IMR-90 (cell line): ENCODE data around the gene KCNMA1. TPM values are rescaled to one million over a fixed set of nuclear protein-coding genes. Genes with fewer than 3 reads are reported as not detected.

Source experiments
- ATAC-seq: fragments of 200-7000 bp; cut with Tn5 transposase; 2 replicates; pipeline ENCODE4 v1.9.1; 2020; ENCODE audit warnings: low read depth, mild to moderate bottlenecking, moderate library complexity
- BruUV-seq: library from RNA; stranded (reverse); fragments of 400-500 nt; replicated peaks from 2 replicates; lab custom pipeline; 2021; lab: Mats Ljungman, UMichigan
- CTCF ChIA-PET: fragments of 300-600 bp; formaldehyde crosslinking; extraction: SDS; loops from one replicate; lab custom pipeline; 2021; ENCODE audit warnings: antibody characterized with exemption; lab: Yijun Ruan, JAX
- POLR2A ChIA-PET: fragments of 300-600 bp; sonication (Branson Sonifier 250); formaldehyde crosslinking; loops from one replicate; lab custom pipeline; 2022; ENCODE audit warnings: antibody characterized with exemption; ENCODE audit not compliant: unreplicated experiment; lab: Charles Lee
- DNase-seq: peaks from one replicate; pipeline ENCODE4 v3.0.0; 2013
- H2AFZ ChIP-seq: replicated peaks from 2 replicates; pipeline ENCODE3; 2013; ENCODE audit warnings: low read length, mild to moderate bottlenecking; ENCODE audit not compliant: poor library complexity
- H2AK5ac ChIP-seq: 2 replicates; pipeline ENCODE4 v1.6.1; 2013; ENCODE audit warnings: low read depth, low read length, inconsistent platforms
- H2AK9ac ChIP-seq: replicated peaks from 2 replicates; pipeline ENCODE3; 2013; ENCODE audit warnings: mild to moderate bottlenecking, low read depth, low read length, moderate library complexity; ENCODE audit not compliant: poor library complexity
- H2BK120ac ChIP-seq: 2 replicates; pipeline ENCODE4 v1.6.1; 2013; ENCODE audit warnings: low read depth, low read length, inconsistent platforms
- H2BK15ac ChIP-seq: 3 replicates; pipeline ENCODE4 v1.6.1; 2013; ENCODE audit warnings: low read depth, low read length, inconsistent platforms
- H2BK20ac ChIP-seq: 2 replicates; pipeline ENCODE4 v1.6.1; 2013; ENCODE audit warnings: low read depth, mild to moderate bottlenecking, inconsistent platforms, low read length, moderate library complexity
- H2BK5ac ChIP-seq: 2 replicates; pipeline ENCODE4 v1.6.1; 2013; ENCODE audit warnings: mild to moderate bottlenecking, low read depth, low read length, inconsistent platforms; ENCODE audit not compliant: poor library complexity, severe bottlenecking
- H3K14ac ChIP-seq: replicated peaks from 2 replicates; pipeline ENCODE4 v1.6.1; 2013; ENCODE audit warnings: low read depth, low read length, inconsistent platforms
- H3K18ac ChIP-seq: 2 replicates; pipeline ENCODE4 v1.6.1; 2013; ENCODE audit warnings: low read depth, low read length, control low read depth
- H3K23ac ChIP-seq: 2 replicates; pipeline ENCODE4 v1.6.1; 2013; ENCODE audit warnings: low read depth, low read length, inconsistent platforms
- H3K27ac ChIP-seq: 2 replicates; pipeline ENCODE4 v1.5.1; 2013; ENCODE audit warnings: mild to moderate bottlenecking, control low read depth, low read length; ENCODE audit not compliant: insufficient read depth
- H3K27me3 ChIP-seq: 2 replicates; pipeline ENCODE4 v1.6.1; 2013; ENCODE audit warnings: low read length; ENCODE audit not compliant: control insufficient read depth, insufficient read depth
- H3K36me3 ChIP-seq: 2 replicates; pipeline ENCODE4 v1.6.1; 2013; ENCODE audit warnings: low read length, mixed read lengths; ENCODE audit not compliant: control insufficient read depth, insufficient read depth
- H3K4ac ChIP-seq: 2 replicates; pipeline ENCODE4 v1.6.1; 2013; ENCODE audit warnings: low read depth, low read length, inconsistent platforms
- H3K4me1 ChIP-seq: 2 replicates; pipeline ENCODE4 v1.6.1; 2013; ENCODE audit warnings: low read length, mixed read lengths; ENCODE audit not compliant: control insufficient read depth, insufficient read depth
- H3K4me2 ChIP-seq: 2 replicates; pipeline ENCODE4 v1.6.1; 2013; ENCODE audit warnings: low read depth, mild to moderate bottlenecking, control low read depth, low read length, moderate library complexity
- H3K4me3 ChIP-seq: 2 replicates; pipeline ENCODE4 v1.5.1; 2013; ENCODE audit warnings: low read depth, mild to moderate bottlenecking, control low read depth, low read length, moderate library complexity; ENCODE audit not compliant: insufficient read depth
- H3K56ac ChIP-seq: 2 replicates; pipeline ENCODE4 v1.6.1; 2013; ENCODE audit warnings: low read length, inconsistent platforms; ENCODE audit not compliant: insufficient read depth; ENCODE audit errors: extremely low read depth
- H3K79me1 ChIP-seq, 2 experiments: 2 replicates each; pipeline ENCODE4 v1.6.1; 2013; ENCODE audit warnings: low read length in 2 of 2, inconsistent platforms in 1 of 2, low read depth in 1 of 2
- H3K9ac ChIP-seq: 2 replicates; pipeline ENCODE4 v1.6.1; 2013; ENCODE audit warnings: low read depth, low read length, control low read depth
- H3K9me1 ChIP-seq: 2 replicates; pipeline ENCODE4 v1.6.1; 2013; ENCODE audit warnings: low read length, inconsistent platforms; ENCODE audit not compliant: insufficient read depth
- H3K9me3 ChIP-seq: 2 replicates; pipeline ENCODE4 v1.6.1; 2013; ENCODE audit warnings: low read length; ENCODE audit not compliant: control insufficient read depth, insufficient read depth
- H4K20me1 ChIP-seq: 2 replicates; pipeline ENCODE4 v1.6.1; 2013; ENCODE audit warnings: low read length, inconsistent platforms; ENCODE audit not compliant: insufficient read depth
- H4K5ac ChIP-seq: 2 replicates; pipeline ENCODE4 v1.6.1; 2013; ENCODE audit warnings: mild to moderate bottlenecking, low read depth, low read length, control low read depth
- H4K8ac ChIP-seq, 2 experiments: 2 replicates each; pipeline ENCODE4 v1.6.1; 2013; ENCODE audit warnings: low read depth in 2 of 2, low read length in 2 of 2, control low read depth in 1 of 2, inconsistent platforms in 1 of 2
- H4K91ac ChIP-seq: 2 replicates; pipeline ENCODE4 v1.6.1; 2013; ENCODE audit warnings: low read depth, low read length, inconsistent platforms; ENCODE audit not compliant: insufficient read depth
- CEBPB ChIP-seq: IDR thresholded peaks from 2 replicates; pipeline ENCODE4 v1.6.1; 2012; ENCODE audit warnings: low read depth, low read length, improper control_type of control experiment
- FOS ChIP-seq: fragments of 150-350 bp; IDR thresholded peaks from 2 replicates; pipeline ENCODE4 v1.6.1; 2016; ENCODE audit warnings: low read depth, low read length
- RAD21 ChIP-seq: IDR thresholded peaks from 2 replicates; pipeline ENCODE4 v1.6.1; 2012; ENCODE audit warnings: low read length, improper control_type of control experiment
- WGBS, 2 experiments: methylation state at CpG; one replicate each; pipeline versions ENCODE4 v1.1.5 to v1.1.7; 2013; ENCODE audit warnings: missing lambda C conversion rate in 2 of 2; ENCODE audit not compliant: insufficient read length in 1 of 2; ENCODE audit errors: extremely low coverage in 2 of 2; 5-methylcytosine and 5-hydroxymethylcytosine counted together
- dilution Hi-C: fragments of 300-500 bp; cut with HindIII; formaldehyde crosslinking; loops from one replicate; pipeline ENCODE4 v1.14.3; 2018; ENCODE audit warnings: low sequenced_read_pairs; ENCODE audit not compliant: unreplicated experiment
- in situ Hi-C: fragments of 300-500 bp; cut with MboI; formaldehyde crosslinking; loops from 3 replicates; pipeline ENCODE4 v1.14.3; 2019; ENCODE audit warnings: low sequenced_read_pairs, inconsistent platforms, mixed read lengths
- intact Hi-C: fragments of 100-400 bp; cut with micrococcal nuclease; formaldehyde crosslinking; loops from 2 replicates; pipeline ENCODE4 v1.10.0; 2022
- polyA plus RNA-seq, 3 experiments: library from polyadenylated mRNA; depleted of rRNA; stranded (reverse); fragments of >200 nt; gene quantifications; 2 replicates each; pipeline ENCODE4 v1.2.3, GENCODE V29; 2012; ENCODE audit warnings: low replicate concordance in 1 of 3
- total RNA-seq: library from RNA; depleted of rRNA; stranded (reverse); fragments of >200 nt; gene quantifications from 2 replicates; pipeline ENCODE4 v1.2.3, GENCODE V29; 2012

The KCNMA1 gene
- total and polyA plus RNA-seq, 2 of the 4 experiments (the other 2 are of a cell fraction): 25.6 to 29.6 TPM

DNA sequence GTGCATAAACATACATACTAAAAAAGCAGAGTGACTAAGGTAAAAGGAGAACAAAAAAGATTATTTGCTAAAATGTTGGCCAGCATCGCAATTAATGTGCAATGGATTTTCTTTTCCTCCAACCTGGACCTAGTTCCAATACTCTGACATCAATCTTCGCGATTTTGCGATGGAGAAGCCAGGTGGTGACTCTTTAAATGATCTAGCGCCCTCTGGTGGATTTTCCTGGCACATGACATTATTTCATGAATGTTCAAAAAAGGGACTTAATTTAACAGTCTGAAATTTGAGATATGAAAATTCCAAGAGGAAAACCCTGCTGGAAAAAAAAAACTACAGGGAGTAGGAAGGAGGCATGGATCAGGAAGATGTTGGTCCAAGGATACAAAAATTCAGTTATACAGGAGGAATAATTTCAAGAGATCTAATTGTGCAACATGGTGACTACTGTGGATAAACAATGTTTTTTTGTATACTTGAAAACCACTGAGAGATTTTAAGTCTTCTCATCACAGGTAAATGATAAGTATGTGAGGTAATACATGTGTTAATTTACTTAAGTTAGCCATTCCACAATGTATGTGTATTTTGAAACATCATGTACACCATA lies 4.3 kb upstream of the KCNMA1 start (continued):
- no peak for TF ChIP-seq FOS

DNA sequence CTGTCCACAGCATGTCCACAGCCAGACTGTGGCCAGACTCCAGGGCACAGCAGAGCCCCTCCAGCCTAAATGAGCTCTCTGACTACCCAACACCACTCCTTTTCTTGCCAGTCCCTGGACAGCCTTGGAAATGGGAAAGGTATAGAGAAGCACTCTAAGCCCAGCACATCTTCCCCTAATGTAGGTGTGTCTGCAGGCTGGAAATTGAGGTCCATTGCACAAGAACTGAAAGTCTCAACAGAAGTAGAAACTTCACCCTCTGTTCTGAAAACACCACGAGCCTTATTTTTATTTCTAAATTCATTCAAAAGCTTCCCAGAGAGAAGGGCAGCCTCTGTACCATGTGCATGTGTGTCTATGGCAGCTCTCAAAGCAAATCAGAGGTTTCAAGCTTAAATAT lies 3.7 kb upstream of the KCNMA1 start:
- Histone ChIP-seq H2BK5ac (no peak overlapping the region), H3K4ac (peak overlapping the region; percentile 42; the same call in 1 of the 2 replicates), H3K23ac (no peak overlapping the region), H2AFZ (no peak overlapping the region), H4K8ac (no peak overlapping the region), H2BK15ac (no peak overlapping the region), H2BK20ac (no peak overlapping the region), H3K56ac (no peak overlapping the region), H3K14ac (no peak overlapping the region), H2AK9ac (no peak overlapping the region), H2AK5ac (peak overlapping the region; percentile 30; the same call in 1 of the 2 replicates), H3K36me3 (no peaks in the 10 kb centered on the region), H2BK120ac (peak overlapping the region; percentile 16; the same call in 1 of the 2 replicates), H3K9me3 (peaks cover 2% of the 10 kb centered on the region; the same call in 1 of the 2 replicates), H3K27me3 (peaks cover 18% of the 10 kb centered on the region), H4K20me1 (no peaks in the 10 kb centered on the region), H4K91ac (no peak overlapping the region), H3K4me1 (peaks cover 1% of the 10 kb centered on the region; the same call in 1 of the 2 replicates), H3K9ac (no peak overlapping the region), H3K4me3 (no peak overlapping the region), H4K5ac (no peak overlapping the region), H3K4me2 (no peak overlapping the region), H3K18ac (no peak overlapping the region), H3K27ac (no peak overlapping the region), H3K79me1 (peaks cover 0 to 7% of the 10 kb centered on the region in 2 experiments; a peak in 1 of 4 replicates), H3K9me1 (no peaks in the 10 kb centered on the region)
- intact Hi-C loops: loop anchor here (1.0 to 2.0 kb wide), 3 partner anchors 213 to 467 kb away; no protein-coding TSS in a partner anchor
- BruUV-seq: no TSS peak
- no CpG with 5 or more reads among the region's 1 CpG for WGBS, 2 experiments
- POLR2A ChIA-PET: interaction anchor here (0.7 kb wide), 1 partner anchor 469 kb away, joined by 6 read pairs; no protein-coding TSS in a partner anchor
- in situ Hi-C loops: loop anchor here (5.0 kb wide), 2 partner anchors 389 to 474 kb away; no protein-coding TSS in a partner anchor
- CTCF ChIA-PET: interaction anchor here (0.6 to 1.2 kb wide), 10 partner anchors 70 to 477 kb away, joined by 3 to 4 read pairs (median 3); no protein-coding TSS in a partner anchor
- TF ChIP-seq RAD21: no peak
- TF ChIP-seq CEBPB: peak; percentile 57
- ATAC-seq (no peak), DNase-seq (no peak)
- dilution Hi-C loops: no loop called here
